Colonic mucosa (tissue), 4 donors: ENCODE results near the gene SDK2. TPM values are rescaled to one million over a fixed set of nuclear protein-coding genes. Genes with fewer than 3 reads are reported as not detected.

Source experiments
- DNase-seq: peaks from one replicate; pipeline ENCODE4 v3.0.0-alpha.2; 2020
- H3K27ac ChIP-seq: fragments of 200-600 bp; one replicate; pipeline ENCODE4 v1.8.0; 2021
- H3K27me3 ChIP-seq: fragments of 200-600 bp; one replicate; pipeline ENCODE4 v1.8.0; 2021
- H3K36me3 ChIP-seq: fragments of 200-600 bp; one replicate; pipeline ENCODE4 v1.8.0; 2021
- H3K4me1 ChIP-seq: fragments of 200-600 bp; one replicate; pipeline ENCODE4 v1.8.0; 2021; ENCODE audit warnings: mild to moderate bottlenecking
- H3K4me3 ChIP-seq: fragments of 200-600 bp; one replicate; pipeline ENCODE4 v1.8.0; 2021
- H3K9ac ChIP-seq, 2 donors: one replicate each; pipeline ENCODE4 v1.7.0; 2013; ENCODE audit warnings: control low read depth in 2 of 2, low read depth in 2 of 2, low read length in 2 of 2
- H3K9me3 ChIP-seq: fragments of 200-600 bp; one replicate; pipeline ENCODE4 v1.8.0; 2021
- CTCF ChIP-seq: fragments of 200-600 bp; IDR thresholded peaks from one replicate; pipeline ENCODE4 v1.8.0; 2022; ENCODE audit warnings: antibody characterized with exemption, mild to moderate bottlenecking
- intact Hi-C: fragments of 100-400 bp; cut with DNase I; formaldehyde crosslinking; loops from one replicate; pipeline ENCODE4 v1.14.1; 2022
- total RNA-seq, 2 donors: library from RNA; stranded (reverse); fragmentation: NEBNext Ultra II Directional in 1 of 2; extraction: Animal tissue kit (Norgen Biotek cat#: 25700) in 1 of 2; gene quantifications; one replicate each; pipeline ENCODE4 v1.2.1, GENCODE V29; 2021
- donor health status: healthy.
- donor health status: DM: no; HTN: no; CAD: no.
- donor health status: DM: no; HTN: no; CAD: no.

SDK2 gene
- total RNA-seq, 2 donors from 2014 or later = 0.94 to 1.2 TPM

GRCh38 chr17:73564843-73565242 lies 79.4 kb downstream of the SDK2 start:
- Histone ChIP-seq H3K4me1 (no peaks in the 10 kb centered on the region), H3K36me3 (no peaks in the 10 kb centered on the region), H3K27me3 (no peaks in the 10 kb centered on the region), H3K9ac (no peak overlapping the region), H3K27ac (no peak overlapping the region), H3K9me3 (no peaks in the 10 kb centered on the region), H3K4me3 (no peak overlapping the region)
- no peak for TF ChIP-seq CTCF
- intact Hi-C loops = no loop called here
- no peak for DNase-seq

- intact Hi-C loops = no loop called here
- TF ChIP-seq CTCF = no peak
- no peak overlapping the region for H3K27ac ChIP-seq
- no peaks in the 10 kb centered on the region for H3K36me3 ChIP-seq
- H3K27me3 ChIP-seq = no peaks in the 10 kb centered on the region
- DNase-seq = no peak
- H3K9me3 ChIP-seq = no peaks in the 10 kb centered on the region
- H3K4me1 ChIP-seq = no peaks in the 10 kb centered on the region
- no peak overlapping the region for H3K9ac ChIP-seq
- H3K4me3 ChIP-seq = no peak overlapping the region
Measured at GRCh38 chr17:73562896-73563295, 81.3 kb downstream of the SDK2 start.

- TF ChIP-seq CTCF = no peak
- no peaks in the 10 kb centered on the region for H3K9me3 ChIP-seq
- no peak overlapping the region for H3K9ac ChIP-seq
- intact Hi-C loops = no loop called here
- no peaks in the 10 kb centered on the region for H3K4me1 ChIP-seq
- H3K27me3 ChIP-seq = no peaks in the 10 kb centered on the region
- H3K36me3 ChIP-seq = no peaks in the 10 kb centered on the region
- H3K27ac ChIP-seq = no peak overlapping the region
- no peak overlapping the region for H3K4me3 ChIP-seq
- DNase-seq = no peak
Measured at GRCh38 chr17:73561111-73561510, 83.1 kb downstream of the SDK2 start.

- Histone ChIP-seq H3K27ac (no peak overlapping the region), H3K27me3 (no peaks in the 10 kb centered on the region), H3K4me3 (no peak overlapping the region), H3K36me3 (no peaks in the 10 kb centered on the region), H3K4me1 (no peaks in the 10 kb centered on the region), H3K9ac (no peak overlapping the region), H3K9me3 (no peaks in the 10 kb centered on the region)
- DNase-seq = no peak
- TF ChIP-seq CTCF = no peak
- intact Hi-C loops = no loop called here
Measured at GRCh38 chr17:73560661-73561060, 83.6 kb downstream of the SDK2 start.

GRCh38 chr17:73559532-73559931 lies 84.7 kb downstream of the SDK2 start:
- Histone ChIP-seq H3K27me3 (no peaks in the 10 kb centered on the region), H3K4me1 (no peaks in the 10 kb centered on the region), H3K4me3 (no peak overlapping the region), H3K9me3 (no peaks in the 10 kb centered on the region), H3K36me3 (no peaks in the 10 kb centered on the region), H3K9ac (no peak overlapping the region), H3K27ac (no peak overlapping the region)
- no peak for DNase-seq
- TF ChIP-seq CTCF = no peak
- intact Hi-C loops = no loop called here
